Tibial nerve (tissue), 4 donors: ENCODE results near the gene MISP. TPM values are rescaled to one million over a fixed set of nuclear protein-coding genes. Genes with fewer than 3 reads are reported as not detected.

ENCODE experiments used
- DNase-seq, 2 donors: peaks; one replicate each; pipeline ENCODE4 v3.0.0-alpha.2; 2019; ENCODE audit warnings: low spot score in 2 of 2
- H3K27ac ChIP-seq, 4 donors: fragments of 200-600 bp; sonication (generic) in 3 of 4; one replicate each; pipeline ENCODE4 v1.5.1; 2017 to 2019; ENCODE audit warnings: mild to moderate bottlenecking in 1 of 4
- H3K27me3 ChIP-seq, 2 donors: fragments of 200-600 bp; sonication (generic) in 1 of 2; one replicate each; pipeline versions ENCODE4 v1.5.1 to v1.6.0; 2017 to 2019
- H3K36me3 ChIP-seq, 3 donors: fragments of 200-600 bp; sonication (generic); one replicate each; pipeline ENCODE4 v1.5.1; 2018 to 2019
- H3K4me1 ChIP-seq, 4 donors: fragments of 200-600 bp; sonication (generic) in 3 of 4; one replicate each; pipeline ENCODE4 v1.5.1; 2017 to 2019
- H3K4me3 ChIP-seq, 4 donors: fragments of 200-600 bp; sonication (generic) in 3 of 4; one replicate each; pipeline ENCODE4 v1.5.1; 2017 to 2019; ENCODE audit warnings: mild to moderate bottlenecking in 1 of 4, moderate library complexity in 1 of 4
- H3K9me3 ChIP-seq, 4 donors: fragments of 200-600 bp; sonication (generic) in 3 of 4; one replicate each; pipeline ENCODE4 v1.5.1; 2017 to 2019
- CTCF ChIP-seq, 5 experiments: fragments of 200-600 bp in 3 of 5; fragments of 450-650 bp in 2 of 5; sonication (generic) in 3 of 5; IDR thresholded peaks; one replicate each; pipeline ENCODE4 v1.5.1; 2016 to 2019; ENCODE audit warnings: antibody characterized with exemption in 5 of 5, mild to moderate bottlenecking in 3 of 5, moderate library complexity in 2 of 5
- EP300 ChIP-seq, 2 donors: sonication (generic); formaldehyde crosslinking; IDR thresholded peaks; one replicate each; pipeline ENCODE4 v1.6.1; 2017; ENCODE audit warnings: antibody characterized with exemption in 2 of 2, mild to moderate bottlenecking in 1 of 2
- POLR2A ChIP-seq, 2 donors: fragments of 450-650 bp; IDR thresholded peaks; one replicate each; pipeline ENCODE4 v1.6.1; 2017; ENCODE audit warnings: antibody characterized with exemption in 2 of 2, mild to moderate bottlenecking in 2 of 2, moderate library complexity in 2 of 2
- WGBS, 2 donors: methylation state at CpG; one replicate each; pipeline ENCODE4 v1.1.5; 2018; 5-methylcytosine and 5-hydroxymethylcytosine counted together
- total RNA-seq, 4 donors: library from RNA; depleted of rRNA; stranded (reverse); fragments of >200 nt; gene quantifications; one replicate each; pipeline ENCODE4 v1.1.0, GENCODE V29; 2016

Gene MISP
- total RNA-seq, 4 donors from 2014 or later: 0.20 to 0.30 TPM; not detected in 2

GRCh38 chr19:764301-764700 lies 13.4 kb downstream of the MISP start:
- TF ChIP-seq EP300 (IDR thresholded peaks at IDR 0.05): no peak
- TF ChIP-seq POLR2A (IDR thresholded peaks at IDR 0.05): no peak
- TF ChIP-seq CTCF (IDR thresholded peaks at IDR 0.05): no peak
- H3K4me1 ChIP-seq: no peaks in the 10 kb centered on the region
- H3K36me3 ChIP-seq: no peaks in the 10 kb centered on the region
- H3K27me3 ChIP-seq: no peaks in the 10 kb centered on the region
- no peak for DNase-seq
- no peaks in the 10 kb centered on the region for H3K9me3 ChIP-seq
- 88 to 93% methylated on average over 12 of the region's 12 CpGs for WGBS, 2 donors
- H3K4me3 ChIP-seq: no peak overlapping the region
- no peak overlapping the region for H3K27ac ChIP-seq

GRCh38 chr19:765179-765738 lies 14.3 kb downstream of the MISP start:
- Histone ChIP-seq H3K4me3 (no peak overlapping the region), H3K36me3 (no peaks in the 10 kb centered on the region), H3K4me1 (peaks cover 0 to 5% (median 0%) of the 10 kb centered on the region in 4 donors), H3K27ac (no peak overlapping the region), H3K27me3 (no peaks in the 10 kb centered on the region), H3K9me3 (no peaks in the 10 kb centered on the region)
- whole genome bisulfite sequencing, 2 donors: 72 to 81% methylated on average over 7 of the region's 7 CpGs
- DNase-seq: no peak
- TF ChIP-seq EP300 (IDR thresholded peaks at IDR 0.05): no peak
- TF ChIP-seq POLR2A (IDR thresholded peaks at IDR 0.05): no peak
- no peak for TF ChIP-seq CTCF (IDR thresholded peaks at IDR 0.05)

- Histone ChIP-seq H3K27ac (peak overlapping the region in 2 of 4 donors; percentile 4 to 33), H3K4me3 (no peak overlapping the region), H3K36me3 (no peaks in the 10 kb centered on the region), H3K4me1 (peaks cover 0 to 15% (median 0%) of the 10 kb centered on the region in 4 donors), H3K9me3 (no peaks in the 10 kb centered on the region), H3K27me3 (no peaks in the 10 kb centered on the region)
- no peak for DNase-seq
- TF ChIP-seq CTCF (IDR thresholded peaks at IDR 0.05) (no peak), POLR2A (IDR thresholded peaks at IDR 0.05) (no peak), EP300 (IDR thresholded peaks at IDR 0.05) (no peak)
- 44 to 45% methylated on average over 14 of the region's 14 CpGs for WGBS, 2 donors
These were observed 17.5 kb downstream of the MISP start for GRCh38 chr19:768424-768823.

GRCh38 chr19:769616-770015 lies 18.7 kb downstream of the MISP start:
- DNase-seq: no peak
- Histone ChIP-seq H3K4me1 (peaks cover 0 to 15% (median 0%) of the 10 kb centered on the region in 4 donors), H3K36me3 (no peaks in the 10 kb centered on the region), H3K4me3 (no peak overlapping the region), H3K27me3 (no peaks in the 10 kb centered on the region), H3K27ac (no peak overlapping the region), H3K9me3 (no peaks in the 10 kb centered on the region)
- 84 to 88% methylated on average over 6 of the region's 6 CpGs for WGBS, 2 donors
- TF ChIP-seq CTCF (IDR thresholded peaks at IDR 0.05): no peak
- no peak for TF ChIP-seq EP300 (IDR thresholded peaks at IDR 0.05)
- no peak for TF ChIP-seq POLR2A (IDR thresholded peaks at IDR 0.05)

GRCh38 chr19:771332-771785 lies 20.4 kb downstream of the MISP start:
- H3K4me3 ChIP-seq: no peak overlapping the region
- H3K4me1 ChIP-seq: peaks cover 0 to 15% (median 0%) of the 10 kb centered on the region in 4 donors
- H3K27me3 ChIP-seq: no peaks in the 10 kb centered on the region
- 15 to 26% methylated on average over 6 of the region's 6 CpGs for WGBS, 2 donors
- no peak for DNase-seq
- H3K27ac ChIP-seq: no peak overlapping the region
- no peaks in the 10 kb centered on the region for H3K9me3 ChIP-seq
- peak; percentile 5 to 38 (median 29) for TF ChIP-seq CTCF (IDR thresholded peaks at IDR 0.05)
- no peak for TF ChIP-seq POLR2A (IDR thresholded peaks at IDR 0.05)
- no peak for TF ChIP-seq EP300 (IDR thresholded peaks at IDR 0.05)
- no peaks in the 10 kb centered on the region for H3K36me3 ChIP-seq
